B cell (primary cell): ENCODE results near the gene PPM1G. TPM values are rescaled to one million over a fixed set of nuclear protein-coding genes. Genes with fewer than 3 reads are reported as not detected.

Experiments
- ATAC-seq: fragments of 200-7000 bp; cut with Tn5 transposase; one replicate; pipeline ENCODE4 v1.10.0; 2021; ENCODE audit warnings: low read depth, mild to moderate bottlenecking, moderate number of reproducible peaks, moderate library complexity
- CTCF ChIA-PET: fragments of 350-600 bp; sonication (Branson Sonifier 250); formaldehyde crosslinking; loops from one replicate; lab custom pipeline; 2021; ENCODE audit warnings: antibody characterized with exemption, inconsistent platforms; lab: Charles Lee
- POLR2A ChIA-PET: fragments of 350-600 bp; sonication (Branson Sonifier 250); formaldehyde crosslinking; loops from one replicate; lab custom pipeline; 2021; ENCODE audit warnings: antibody characterized with exemption; lab: Charles Lee
- DNase-seq: peaks from one replicate; pipeline ENCODE4 v3.0.0; 2013
- H2AFZ ChIP-seq: 2 replicates; pipeline ENCODE4 v1.6.1; 2012; ENCODE audit warnings: mild to moderate bottlenecking, low read depth, low read length; ENCODE audit not compliant: insufficient read depth, poor library complexity, severe bottlenecking
- H3K27ac ChIP-seq, 2 donors: 1 replicate in 1 of 2; 2 replicates in 1 of 2; pipeline ENCODE4 v1.5.1; 2012 to 2013; ENCODE audit warnings: low read length in 2 of 2, mild to moderate bottlenecking in 2 of 2, moderate library complexity in 1 of 2
- H3K27me3 ChIP-seq, 4 experiments: fragments of 200-600 bp in 1 of 4; sonication (generic) in 1 of 4; replicated peaks in 1 of 4; 1 replicate in 2 of 4; 2 replicates in 2 of 4; pipeline versions ENCODE4 v1.6.1 to v1.7.0; 2013 to 2016; ENCODE audit warnings: low read length in 3 of 4, mild to moderate bottlenecking in 2 of 4, mixed read lengths in 1 of 4, moderate library complexity in 1 of 4; ENCODE audit not compliant: insufficient read depth in 4 of 4, control insufficient read depth in 3 of 4; ENCODE audit errors: control extremely low read depth in 1 of 4
- H3K36me3 ChIP-seq, 2 experiments: replicated peaks in 1 of 2; 1 replicate in 1 of 2; 2 replicates in 1 of 2; pipeline versions ENCODE4 v1.6.1 to v1.7.1; 2013; ENCODE audit warnings: low read length in 1 of 2; ENCODE audit not compliant: insufficient read depth in 2 of 2, control insufficient read depth in 1 of 2; ENCODE audit errors: control extremely low read depth in 1 of 2, extremely low read depth in 1 of 2
- H3K4me1 ChIP-seq, 2 donors: fragments of 200-600 bp in 1 of 2; sonication (generic) in 1 of 2; 1 replicate in 1 of 2; 2 replicates in 1 of 2; pipeline versions ENCODE4 v1.5.1 to v1.6.1; 2013 to 2017; ENCODE audit warnings: low read length in 2 of 2; ENCODE audit not compliant: control insufficient read depth in 2 of 2, insufficient read depth in 2 of 2
- H3K4me2 ChIP-seq: replicated peaks from 2 replicates; pipeline ENCODE3; 2012; ENCODE audit warnings: mild to moderate bottlenecking, low read depth, low read length; ENCODE audit not compliant: poor library complexity, severe bottlenecking
- H3K4me3 ChIP-seq, 5 experiments: fragments of 200-600 bp in 1 of 5; sonication (generic) in 1 of 5; 1 replicate in 3 of 5; 2 replicates in 2 of 5; pipeline versions ENCODE4 v1.5.1 to v1.7.0; 2011 to 2016; ENCODE audit warnings: low read length in 4 of 5, mild to moderate bottlenecking in 4 of 5, low read depth in 2 of 5, control low read depth in 1 of 5, moderate library complexity in 1 of 5; ENCODE audit not compliant: insufficient read depth in 1 of 5; ENCODE audit errors: control extremely low read depth in 1 of 5, extremely low read depth in 1 of 5
- H3K79me2 ChIP-seq: fragments of 200-600 bp; sonication (generic); one replicate; pipeline ENCODE4 v1.6.0; 2016; ENCODE audit warnings: low read length; ENCODE audit not compliant: control insufficient read depth, insufficient read depth
- H3K9ac ChIP-seq: fragments of 200-600 bp; sonication (generic); 2 replicates; pipeline ENCODE4 v1.6.1; 2017; ENCODE audit warnings: mild to moderate bottlenecking, low read length, moderate library complexity
- H3K9me3 ChIP-seq, 3 donors: one replicate each; pipeline versions ENCODE4 v1.6.1 to v1.7.1; 2013; ENCODE audit warnings: low read length in 2 of 3; ENCODE audit not compliant: control insufficient read depth in 2 of 3, insufficient read depth in 1 of 3; ENCODE audit errors: control extremely low read depth in 1 of 3
- H4K20me1 ChIP-seq: 2 replicates; pipeline ENCODE4 v1.6.0; 2012; ENCODE audit warnings: mild to moderate bottlenecking, low read length; ENCODE audit not compliant: insufficient read depth, control insufficient read depth, poor library complexity, severe bottlenecking
- H3K27ac Mint-ChIP-seq: one replicate; pipeline ENCODE4 v1.8.0; 2021; ENCODE audit warnings: mixed read lengths
- H3K27me3 Mint-ChIP-seq: one replicate; pipeline ENCODE4 v1.8.0; 2021; ENCODE audit warnings: mixed read lengths
- H3K4me1 Mint-ChIP-seq: one replicate; pipeline ENCODE4 v1.8.0; 2021; ENCODE audit warnings: mixed read lengths
- H3K4me3 Mint-ChIP-seq: one replicate; pipeline ENCODE4 v1.8.0; 2021; ENCODE audit warnings: mixed read lengths
- H3K9me3 Mint-ChIP-seq: one replicate; pipeline ENCODE4 v1.8.0; 2022; ENCODE audit warnings: mixed read lengths; ENCODE audit not compliant: insufficient read depth
- CTCF ChIP-seq: fragments of 200-600 bp; IDR thresholded peaks from one replicate; pipeline ENCODE4 v1.8.0; 2022; ENCODE audit warnings: antibody characterized with exemption, mild to moderate bottlenecking
- EZH2 ChIP-seq: IDR thresholded peaks from 2 replicates; pipeline ENCODE4 v1.6.1; 2012; ENCODE audit warnings: borderline replicate concordance, low read depth, mild to moderate bottlenecking, moderate library complexity, low read length; ENCODE audit not compliant: insufficient read depth, poor library complexity, severe bottlenecking
- WGBS: methylation state at CpG from one replicate; pipeline ENCODE4 v1.1.5; 2013; ENCODE audit warnings: missing lambda C conversion rate; ENCODE audit not compliant: insufficient coverage; 5-methylcytosine and 5-hydroxymethylcytosine counted together
- intact Hi-C: fragments of 100-400 bp; cut with micrococcal nuclease; formaldehyde crosslinking; loops from one replicate; pipeline ENCODE4 v1.10.0; 2022
- polyA plus RNA-seq: library from polyadenylated mRNA; depleted of rRNA; stranded (reverse); fragments of >200 nt; gene quantifications from 2 replicates; pipeline ENCODE4 v1.2.3, GENCODE V29; 2012
- total RNA-seq, 2 donors: library from RNA; stranded (reverse); fragments of 120-200 nt in 1 of 2; gene quantifications; 1 replicate in 1 of 2; 2 replicates in 1 of 2; pipeline versions ENCODE4 v1.2.3 to v1.2.4, GENCODE V29; 2013 to 2022

The PPM1G gene
- total and polyA plus RNA-seq, 2 donors (not counting 1 experiment from before 2014, with no cell fraction given) = 23.7 to 48.9 TPM

- no peak overlapping the region for H3K27ac ChIP-seq
- no peak overlapping the region for H3K9ac ChIP-seq
- ChIA-PET CTCF (interaction anchor here (1.9 kb wide), 1 partner anchor 48 kb away, joined by 5 read pairs; no protein-coding TSS in a partner anchor), POLR2A (no interaction called here)
- peaks cover 90% of the 10 kb centered on the region for H3K79me2 ChIP-seq
- Mint-ChIP-seq H3K4me3 (no peak overlapping the region), H3K4me1 (peaks cover 53% of the 10 kb centered on the region), H3K27me3 (no peaks in the 10 kb centered on the region), H3K9me3 (no peaks in the 10 kb centered on the region), H3K27ac (no peak overlapping the region)
- H3K27me3 ChIP-seq = no peaks in the 10 kb centered on the region
- H3K36me3 ChIP-seq = peaks cover 0 to 10% of the 10 kb centered on the region in 2 experiments
- H4K20me1 ChIP-seq = peaks cover 51% of the 10 kb centered on the region
- ATAC-seq = no peak
- no peaks in the 10 kb centered on the region for H3K9me3 ChIP-seq
- H3K4me2 ChIP-seq = no peak overlapping the region
- no peak for DNase-seq
- intact Hi-C loops = no loop called here
- no peak overlapping the region for H3K4me3 ChIP-seq
- TF ChIP-seq EZH2 (no peak), CTCF (no peak)
- WGBS = 98% methylated on average over 5 of the region's 6 CpGs
- H2AFZ ChIP-seq = no peak overlapping the region
- peaks cover 10 to 12% of the 10 kb centered on the region in 2 donors for H3K4me1 ChIP-seq
Observed at GRCh38 chr2:27351802-27352598, 57.4 kb downstream of the PPM1G start.

GRCh38 chr2:27350106-27350693, 59.2 kb downstream of the PPM1G start:
- peaks cover 37% of the 10 kb centered on the region for H3K4me1 Mint-ChIP-seq
- H3K27me3 Mint-ChIP-seq = no peaks in the 10 kb centered on the region
- H3K4me1 ChIP-seq = peaks cover 2 to 4% of the 10 kb centered on the region in 2 donors
- ChIA-PET CTCF (no interaction called here), POLR2A (no interaction called here)
- H3K36me3 ChIP-seq = peaks cover 0 to 11% of the 10 kb centered on the region in 2 experiments
- H4K20me1 ChIP-seq = peaks cover 69% of the 10 kb centered on the region
- no peaks in the 10 kb centered on the region for H3K9me3 Mint-ChIP-seq
- H3K4me3 Mint-ChIP-seq = no peak overlapping the region
- 95% methylated on average over 6 of the region's 7 CpGs for WGBS
- H3K27me3 ChIP-seq = no peaks in the 10 kb centered on the region
- no peak for TF ChIP-seq EZH2
- TF ChIP-seq CTCF = no peak
- no peak overlapping the region for H3K4me3 ChIP-seq
- DNase-seq (no peak), ATAC-seq (no peak)
- no peak overlapping the region for H3K27ac Mint-ChIP-seq
- peaks cover 97% of the 10 kb centered on the region for H3K79me2 ChIP-seq
- no peak overlapping the region for H3K9ac ChIP-seq
- H3K9me3 ChIP-seq = no peaks in the 10 kb centered on the region
- H2AFZ ChIP-seq = no peak overlapping the region
- H3K4me2 ChIP-seq = no peak overlapping the region
- H3K27ac ChIP-seq = no peak overlapping the region
- intact Hi-C loops = no loop called here
